H1 (cell line): Measurements from ENCODE around the gene ATP5ME. TPM values are rescaled to one million over a fixed set of nuclear protein-coding genes. Genes with fewer than 3 reads are reported as not detected.
A peak's percentile ranks its signal among the peaks of the same experiment; 100 is the strongest.

Experiments used
- CTCF ChIA-PET: fragments of 300-600 bp; sonication (Branson Sonifier 250); formaldehyde crosslinking; loops from one replicate; lab custom pipeline; 2021; ENCODE audit not compliant: partially characterized antibody; lab: Charles Lee
- POLR2A ChIA-PET: fragments of 300-600 bp; sonication (Branson Sonifier 250); formaldehyde crosslinking; loops from one replicate; lab custom pipeline; 2021; ENCODE audit warnings: inconsistent platforms; ENCODE audit not compliant: partially characterized antibody; lab: Charles Lee
- DNase-seq, 2 experiments: peaks; one replicate each; pipeline versions ENCODE4 v3.0.0 to v3.0.0-alpha.2; 2010 to 2022; ENCODE audit warnings: low spot score in 2 of 2, low read depth in 1 of 2, mixed read lengths in 1 of 2
- FAIRE-seq: peaks from 2 replicates; lab custom pipeline; 2011; peaks lifted over from hg19 to GRCh38; lab: Jason Lieb, UNC
- H2AFZ ChIP-seq: 2 replicates; pipeline ENCODE4 v1.8.1; 2012; ENCODE audit warnings: low read length, inconsistent platforms
- H2AK5ac ChIP-seq: 2 replicates; pipeline ENCODE4 v1.6.1; 2013; ENCODE audit warnings: low read depth, low read length
- H2BK120ac ChIP-seq: replicated peaks from 2 replicates; pipeline ENCODE3; 2013; ENCODE audit warnings: low read depth, low read length, inconsistent platforms
- H2BK12ac ChIP-seq: 2 replicates; pipeline ENCODE4 v1.6.1; 2013; ENCODE audit warnings: low read depth, low read length
- H2BK15ac ChIP-seq: 2 replicates; pipeline ENCODE4 v1.6.1; 2013; ENCODE audit warnings: low read length
- H2BK20ac ChIP-seq: 2 replicates; pipeline ENCODE4 v1.6.1; 2013; ENCODE audit warnings: low read length
- H2BK5ac ChIP-seq: 2 replicates; pipeline ENCODE4 v1.6.1; 2013; ENCODE audit warnings: low read depth, low read length
- H3K14ac ChIP-seq: 2 replicates; pipeline ENCODE4 v1.6.1; 2013; ENCODE audit warnings: inconsistent platforms; ENCODE audit not compliant: insufficient read length
- H3K18ac ChIP-seq: 2 replicates; pipeline ENCODE4 v1.6.1; 2013; ENCODE audit warnings: low read length; ENCODE audit errors: extremely low read depth
- H3K23ac ChIP-seq: 2 replicates; pipeline ENCODE4 v1.6.1; 2013; ENCODE audit warnings: inconsistent platforms; ENCODE audit not compliant: insufficient read length
- H3K23me2 ChIP-seq: 2 replicates; pipeline ENCODE4 v1.6.1; 2013; ENCODE audit warnings: low read depth, low read length
- H3K27ac ChIP-seq: 2 replicates; pipeline ENCODE4 v1.6.1; 2011; ENCODE audit warnings: low read depth, low read length, inconsistent platforms
- H3K27me3 ChIP-seq, 4 experiments: replicated peaks in 1 of 4; 1 replicate in 1 of 4; 2 replicates in 3 of 4; pipeline versions ENCODE4 v1.6.1 to v1.8.1; 2011 to 2013; ENCODE audit warnings: low read length in 3 of 4, mild to moderate bottlenecking in 3 of 4, inconsistent platforms in 2 of 4, mixed read lengths in 2 of 4, moderate library complexity in 1 of 4; ENCODE audit not compliant: control insufficient read depth in 3 of 4, insufficient read depth in 3 of 4; ENCODE audit errors: extremely low read depth in 1 of 4
- H3K36me3 ChIP-seq, 4 experiments: 2 replicates each; pipeline versions ENCODE4 v1.6.1 to v1.8.1; 2011 to 2013; ENCODE audit warnings: mild to moderate bottlenecking in 4 of 4, low read length in 3 of 4, moderate library complexity in 2 of 4, control low read depth in 1 of 4, inconsistent platforms in 1 of 4; ENCODE audit not compliant: insufficient read depth in 4 of 4, control insufficient read depth in 2 of 4
- H3K4ac ChIP-seq: replicated peaks from 2 replicates; pipeline ENCODE3; 2013; ENCODE audit warnings: low read length, low read depth, mixed read lengths, inconsistent platforms; ENCODE audit not compliant: insufficient read length
- H3K4me1 ChIP-seq, 4 experiments: replicated peaks in 1 of 4; 1 replicate in 1 of 4; 2 replicates in 3 of 4; pipeline versions ENCODE4 v1.6.1 to v1.8.1; 2011 to 2013; ENCODE audit warnings: low read length in 3 of 4, inconsistent platforms in 2 of 4, mixed read lengths in 1 of 4; ENCODE audit not compliant: insufficient read depth in 4 of 4, control insufficient read depth in 3 of 4
- H3K4me2 ChIP-seq, 2 experiments: 2 replicates each; pipeline versions ENCODE4 v1.6.1 to v1.8.1; 2011 to 2013; ENCODE audit warnings: low read depth in 2 of 2, low read length in 2 of 2, control low read depth in 1 of 2, inconsistent platforms in 1 of 2, mild to moderate bottlenecking in 1 of 2; ENCODE audit not compliant: insufficient read depth in 1 of 2
- H3K4me3 ChIP-seq, 4 experiments: fragments of 200-600, 300-600 bp in 1 of 4; sonication (generic), shearing (Covaris generic), sonication (Bioruptor Twin) in 1 of 4; 2 replicates each; pipeline versions ENCODE4 v1.5.1 to v1.8.1; 2011 to 2016; ENCODE audit warnings: low read length in 4 of 4, low read depth in 3 of 4, control low read depth in 2 of 4, inconsistent platforms in 2 of 4, mild to moderate bottlenecking in 2 of 4, mixed read lengths in 1 of 4, moderate library complexity in 1 of 4; ENCODE audit not compliant: insufficient read depth in 2 of 4; ENCODE audit errors: extremely low read depth in 1 of 4
- H3K56ac ChIP-seq: replicated peaks from 2 replicates; pipeline ENCODE3; 2013; ENCODE audit warnings: low read depth, mild to moderate bottlenecking, mixed read lengths, low read length, inconsistent platforms; ENCODE audit not compliant: insufficient read length
- H3K79me1 ChIP-seq: 2 replicates; pipeline ENCODE4 v1.6.1; 2013; ENCODE audit warnings: low read depth, low read length, control low read depth
- H3K79me2 ChIP-seq, 2 experiments: 2 replicates each; pipeline versions ENCODE4 v1.6.1 to v1.8.1; 2012 to 2013; ENCODE audit warnings: low read length in 2 of 2, mild to moderate bottlenecking in 2 of 2, inconsistent platforms in 1 of 2; ENCODE audit not compliant: insufficient read depth in 2 of 2, control insufficient read depth in 1 of 2
- H3K9ac ChIP-seq, 4 experiments: replicated peaks in 1 of 4; 1 replicate in 1 of 4; 2 replicates in 3 of 4; pipeline versions ENCODE4 v1.6.1 to v1.8.1; 2011 to 2013; ENCODE audit warnings: low read depth in 3 of 4, low read length in 3 of 4, control low read depth in 2 of 4, mild to moderate bottlenecking in 2 of 4, moderate library complexity in 2 of 4, inconsistent platforms in 1 of 4; ENCODE audit errors: extremely low read depth in 1 of 4
- H3K9me3 ChIP-seq, 2 experiments: 2 replicates each; pipeline versions ENCODE4 v1.6.1 to v1.8.1; 2012 to 2013; ENCODE audit warnings: mild to moderate bottlenecking in 2 of 2, moderate library complexity in 2 of 2, control low read depth in 1 of 2, inconsistent platforms in 1 of 2, low read depth in 1 of 2, low read length in 1 of 2, mixed read lengths in 1 of 2; ENCODE audit not compliant: insufficient read depth in 2 of 2
- H4K20me1 ChIP-seq, 2 experiments: replicated peaks in 1 of 2; 2 replicates each; pipeline versions ENCODE3 to v1.8.1; 2011 to 2013; ENCODE audit warnings: inconsistent platforms in 2 of 2, low read length in 2 of 2, mild to moderate bottlenecking in 1 of 2; ENCODE audit not compliant: insufficient read depth in 2 of 2, control insufficient read depth in 1 of 2
- H4K5ac ChIP-seq: 2 replicates; pipeline ENCODE4 v1.6.1; 2013; ENCODE audit warnings: low read length, low read depth, mixed read lengths, inconsistent platforms; ENCODE audit not compliant: insufficient read length
- H4K8ac ChIP-seq: 2 replicates; pipeline ENCODE4 v1.8.0; 2013; ENCODE audit warnings: mild to moderate bottlenecking, moderate library complexity, low read length, inconsistent platforms; ENCODE audit not compliant: insufficient read depth; ENCODE audit errors: extremely low read depth
- H4K91ac ChIP-seq: replicated peaks from 2 replicates; pipeline ENCODE3; 2013; ENCODE audit warnings: low read length, mixed read lengths, inconsistent platforms; ENCODE audit not compliant: insufficient read length
- CBX5 ChIP-seq: fragments of 300-800, 300-1000 bp; sonication (generic); IDR thresholded peaks from 2 replicates; pipeline ENCODE4 v1.7.1; 2016; ENCODE audit warnings: antibody characterized with exemption, low read length, low read depth
- HDAC2 ChIP-seq, 2 experiments: fragments of 300-600 bp in 1 of 2; sonication (generic) in 1 of 2; IDR thresholded peaks; 2 replicates each; pipeline ENCODE4 v1.6.1; 2011 to 2012; ENCODE audit warnings: low read depth in 2 of 2, low read length in 2 of 2, mild to moderate bottlenecking in 2 of 2, moderate library complexity in 2 of 2, borderline replicate concordance in 1 of 2, inconsistent platforms in 1 of 2
- KDM5A ChIP-seq: fragments of 200-600 bp; IDR thresholded peaks from 2 replicates; pipeline ENCODE4 v1.7.1; 2012; ENCODE audit warnings: mild to moderate bottlenecking, low read length, inconsistent platforms, mixed read lengths
- NANOG ChIP-seq: IDR thresholded peaks from 2 replicates; pipeline ENCODE4 v1.6.1; 2011; ENCODE audit warnings: low read length, low read depth, mild to moderate bottlenecking, inconsistent platforms; ENCODE audit not compliant: insufficient read depth, poor library complexity, severe bottlenecking
- PHF8 ChIP-seq: fragments of 200-600 bp; sonication (generic); conservative IDR thresholded peaks from 2 replicates; pipeline ENCODE4 v1.7.1; 2012; ENCODE audit warnings: low read depth, mild to moderate bottlenecking, inconsistent platforms, low read length, moderate library complexity
- POU5F1 ChIP-seq: IDR thresholded peaks from 2 replicates; pipeline ENCODE4 v1.6.1; 2011; ENCODE audit warnings: low read depth, mild to moderate bottlenecking, low read length, moderate library complexity
- RAD21 ChIP-seq, 2 experiments: IDR thresholded peaks in 1 of 2; conservative IDR thresholded peaks in 1 of 2; 2 replicates each; pipeline ENCODE4 v1.6.1; 2011; ENCODE audit warnings: low read depth in 2 of 2, low read length in 2 of 2, improper control_type of control experiment in 1 of 2, inconsistent platforms in 1 of 2, mild to moderate bottlenecking in 1 of 2, moderate library complexity in 1 of 2
- RFX5 ChIP-seq: IDR thresholded peaks from 2 replicates; pipeline ENCODE4 v1.6.1; 2011; ENCODE audit warnings: low read depth, low read length, improper control_type of control experiment, borderline replicate concordance
- SP2 ChIP-seq: IDR thresholded peaks from 2 replicates; pipeline ENCODE4 v1.6.1; 2012; ENCODE audit warnings: mild to moderate bottlenecking, low read length, inconsistent platforms
- WGBS, 2 experiments: shearing (Covaris generic) in 1 of 2; methylation state at CpG; one replicate each; pipeline versions ENCODE4 v1.1.6 to v1.1.7; 2013 to 2015; ENCODE audit warnings: low lambda C conversion rate in 2 of 2, mixed read lengths in 2 of 2, inconsistent platforms in 1 of 2, low coverage in 1 of 2, missing lambda C conversion rate in 1 of 2; ENCODE audit not compliant: insufficient replicate concordance in 2 of 2, insufficient coverage in 1 of 2, insufficient read length in 1 of 2; ENCODE audit errors: extremely low coverage in 1 of 2, missing lambda C conversion rate in 1 of 2; 5-methylcytosine and 5-hydroxymethylcytosine counted together
- polyA plus RNA-seq, 7 experiments: library from polyadenylated mRNA; depleted of rRNA in 3 of 7; stranded (reverse) in 5 of 7; unstranded in 2 of 7; fragments of >200 nt in 5 of 7; fragments of 200-250 nt in 2 of 7; gene quantifications; 1 replicate in 5 of 7; 2 replicates in 1 of 7; 4 replicates in 1 of 7; pipeline versions ENCODE4 v1.2.1 to v1.2.3, GENCODE V29; 2011 to 2013; ENCODE audit warnings: missing spikeins in 2 of 7, mixed read lengths in 2 of 7
- total RNA-seq: library from RNA; stranded (reverse); fragmentation: NEBNext Ultra II Directional; extraction: Animal tissue kit (Norgen Biotek cat#: 25700); gene quantifications from 2 replicates; pipeline ENCODE4 v1.2.1, GENCODE V29; 2021
- TF ChIP-seq, protein P1 (sequence below), 3 experiments: IDR thresholded peaks; 1 replicate in 2 of 3; 2 replicates in 1 of 3; pipeline versions ENCODE4 v1.5.1 to v1.6.1; 2011; ENCODE audit warnings: low read length in 3 of 3, mild to moderate bottlenecking in 3 of 3, inconsistent platforms in 2 of 3, low read depth in 1 of 3, moderate library complexity in 1 of 3; ENCODE audit not compliant: insufficient read depth in 1 of 3; ENCODE audit errors: control extremely low read depth in 1 of 3

The ATP5ME gene
- total and polyA plus RNA-seq, 2 of the 8 experiments (the other 6 are each of a cell fraction or from before 2014, with no cell fraction given) = 375 to 450 TPM

DNA sequence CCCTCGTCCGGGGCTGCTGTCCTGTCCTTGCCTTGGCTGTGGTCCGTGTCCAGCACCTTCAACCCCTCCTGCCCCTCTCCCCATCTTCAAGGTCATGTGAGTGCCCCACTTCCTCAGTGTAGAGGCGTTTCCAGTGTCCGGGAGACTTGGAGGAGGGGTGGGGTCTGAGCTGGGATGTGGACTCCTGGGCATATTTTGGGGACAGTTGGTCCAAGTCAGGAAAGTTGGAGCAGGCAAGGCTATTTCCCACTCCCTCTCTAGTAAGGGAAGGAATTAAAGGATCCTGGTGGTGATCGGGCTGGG, 34.5 kb upstream of the ATP5ME start:
- Histone ChIP-seq H3K79me1 (peaks cover 22% of the 10 kb centered on the region), H3K14ac (no peak overlapping the region), H3K9ac (no peak overlapping the region), H3K23me2 (peaks cover 12% of the 10 kb centered on the region; the same call in 1 of the 2 replicates), H2AK5ac (no peak overlapping the region), H2AFZ (no peak overlapping the region), H2BK12ac (no peak overlapping the region), H3K27me3 (peaks cover 0 to 4% (median under 1%) of the 10 kb centered on the region in 4 experiments; a peak in 3 of 7 replicates), H4K20me1 (peaks cover 16 to 37% of the 10 kb centered on the region in 2 experiments), H2BK20ac (no peak overlapping the region), H4K8ac (no peak overlapping the region), H4K5ac (no peak overlapping the region), H3K79me2 (peaks cover 16 to 67% of the 10 kb centered on the region in 2 experiments), H2BK5ac (no peak overlapping the region), H3K9me3 (no peaks in the 10 kb centered on the region), H2BK15ac (no peak overlapping the region), H3K27ac (no peak overlapping the region), H3K4me1 (peaks cover 0 to 8% (median 5%) of the 10 kb centered on the region in 4 experiments; a peak in 5 of 7 replicates), H3K36me3 (peaks cover 0 to 6% (median 0%) of the 10 kb centered on the region in 4 experiments; a peak in 2 of 8 replicates), H3K4ac (no peak overlapping the region), H3K23ac (no peak overlapping the region), H3K56ac (no peak overlapping the region), H2BK120ac (no peak overlapping the region), H4K91ac (no peak overlapping the region), H3K4me3 (no peak overlapping the region), H3K18ac (no peak overlapping the region), H3K4me2 (peak overlapping the region in 1 of 2 experiments; percentile 5; a peak in 1 of 4 replicates)
- 95% methylated on average over 6 of the region's 6 CpGs; no CpG with 5 or more reads in 1 of the 2 experiments for WGBS, 2 experiments
- CTCF ChIA-PET = interaction anchor here (1.8 kb wide), 1 partner anchor 24 kb away, joined by 8 read pairs; no protein-coding TSS in a partner anchor
- FAIRE-seq = no peak
- POLR2A ChIA-PET = interaction anchor here (0.8 to 1.0 kb wide), 2 partner anchors 21 to 24 kb away, joined by 3 read pairs; no protein-coding TSS in a partner anchor
- no peak for DNase-seq
- TF ChIP-seq RFX5 (no peak), SP2 (no peak), NANOG (no peak), PHF8 (no peak), RAD21 (IDR thresholded peaks at IDR 0.05 in 1 of 2, conservative IDR thresholded peaks at IDR 0.05 in 1 of 2; ENCODE audit: low read depth in 2 of 2, low read length in 2 of 2) (no peak), CBX5 (no peak), KDM5A (no peak), POU5F1 (no peak), HDAC2 (IDR thresholded peaks at IDR 0.05; ENCODE audit: borderline replicate concordance in 1 of 2, low read depth in 2 of 2, low read length in 2 of 2) (no peak)
- TF ChIP-seq, protein P1, sequence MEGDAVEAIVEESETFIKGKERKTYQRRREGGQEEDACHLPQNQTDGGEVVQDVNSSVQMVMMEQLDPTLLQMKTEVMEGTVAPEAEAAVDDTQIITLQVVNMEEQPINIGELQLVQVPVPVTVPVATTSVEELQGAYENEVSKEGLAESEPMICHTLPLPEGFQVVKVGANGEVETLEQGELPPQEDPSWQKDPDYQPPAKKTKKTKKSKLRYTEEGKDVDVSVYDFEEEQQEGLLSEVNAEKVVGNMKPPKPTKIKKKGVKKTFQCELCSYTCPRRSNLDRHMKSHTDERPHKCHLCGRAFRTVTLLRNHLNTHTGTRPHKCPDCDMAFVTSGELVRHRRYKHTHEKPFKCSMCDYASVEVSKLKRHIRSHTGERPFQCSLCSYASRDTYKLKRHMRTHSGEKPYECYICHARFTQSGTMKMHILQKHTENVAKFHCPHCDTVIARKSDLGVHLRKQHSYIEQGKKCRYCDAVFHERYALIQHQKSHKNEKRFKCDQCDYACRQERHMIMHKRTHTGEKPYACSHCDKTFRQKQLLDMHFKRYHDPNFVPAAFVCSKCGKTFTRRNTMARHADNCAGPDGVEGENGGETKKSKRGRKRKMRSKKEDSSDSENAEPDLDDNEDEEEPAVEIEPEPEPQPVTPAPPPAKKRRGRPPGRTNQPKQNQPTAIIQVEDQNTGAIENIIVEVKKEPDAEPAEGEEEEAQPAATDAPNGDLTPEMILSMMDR (IDR thresholded peaks at IDR 0.05; ENCODE audit: control extremely low read depth in 1 of 3, insufficient read depth in 1 of 3, low read depth in 1 of 3, low read length in 3 of 3) = no peak
